Fibroblast of villous mesenchyme (primary cell): ENCODE measurements around the gene BEND7. TPM values are rescaled to one million over a fixed set of nuclear protein-coding genes. Genes with fewer than 3 reads are reported as not detected.
A peak's percentile ranks its signal among the peaks of the same experiment; 100 is the strongest.
"Not testable (repeated sequence)": the region's sequence is repeated elsewhere in the genome, so short reads cannot be mapped to it uniquely, and the experiment has no call there.

Experiments
- DNase-seq: peaks from one replicate; pipeline ENCODE4 v3.0.0-alpha.2; 2010; ENCODE audit warnings: low read depth
- H3K4me3 ChIP-seq: 2 replicates; pipeline ENCODE4 v1.5.1; 2011; ENCODE audit warnings: low read depth, mild to moderate bottlenecking, low read length
- total RNA-seq: library from RNA; depleted of rRNA; stranded (reverse); fragments of >200 nt; gene quantifications from 2 replicates; pipeline ENCODE4 v1.2.3, GENCODE V29; 2012
- TF ChIP-seq, protein P1 (sequence below): IDR thresholded peaks from 2 replicates; pipeline ENCODE4 v1.5.1; 2012; ENCODE audit warnings: low read depth, mild to moderate bottlenecking, low read length; ENCODE audit not compliant: insufficient read depth

The BEND7 gene
- total RNA-seq, 1 donor, result under 0.01 TPM

DNA sequence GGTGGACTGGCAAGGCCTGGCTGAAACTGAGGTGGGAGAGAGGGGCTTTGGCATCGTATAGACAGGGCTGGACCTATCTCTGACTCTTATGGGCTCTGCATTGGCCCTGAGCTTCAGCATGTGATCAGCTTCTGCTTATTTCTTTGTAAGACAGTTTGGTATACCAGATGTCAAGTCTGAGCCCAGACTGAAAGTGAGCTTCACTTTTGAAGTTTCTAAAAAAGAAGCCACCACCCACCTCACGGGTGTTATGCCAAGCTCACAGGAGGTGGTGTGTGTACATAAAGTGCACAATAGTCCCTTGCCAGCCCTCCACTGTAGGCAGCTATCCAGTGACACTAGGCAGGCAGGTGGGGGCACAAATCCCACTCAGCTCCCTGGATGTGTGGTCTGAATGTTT, 112.1 kb downstream of the BEND7 start:
- no peak overlapping the region for H3K4me3 ChIP-seq
- TF ChIP-seq, protein P1, sequence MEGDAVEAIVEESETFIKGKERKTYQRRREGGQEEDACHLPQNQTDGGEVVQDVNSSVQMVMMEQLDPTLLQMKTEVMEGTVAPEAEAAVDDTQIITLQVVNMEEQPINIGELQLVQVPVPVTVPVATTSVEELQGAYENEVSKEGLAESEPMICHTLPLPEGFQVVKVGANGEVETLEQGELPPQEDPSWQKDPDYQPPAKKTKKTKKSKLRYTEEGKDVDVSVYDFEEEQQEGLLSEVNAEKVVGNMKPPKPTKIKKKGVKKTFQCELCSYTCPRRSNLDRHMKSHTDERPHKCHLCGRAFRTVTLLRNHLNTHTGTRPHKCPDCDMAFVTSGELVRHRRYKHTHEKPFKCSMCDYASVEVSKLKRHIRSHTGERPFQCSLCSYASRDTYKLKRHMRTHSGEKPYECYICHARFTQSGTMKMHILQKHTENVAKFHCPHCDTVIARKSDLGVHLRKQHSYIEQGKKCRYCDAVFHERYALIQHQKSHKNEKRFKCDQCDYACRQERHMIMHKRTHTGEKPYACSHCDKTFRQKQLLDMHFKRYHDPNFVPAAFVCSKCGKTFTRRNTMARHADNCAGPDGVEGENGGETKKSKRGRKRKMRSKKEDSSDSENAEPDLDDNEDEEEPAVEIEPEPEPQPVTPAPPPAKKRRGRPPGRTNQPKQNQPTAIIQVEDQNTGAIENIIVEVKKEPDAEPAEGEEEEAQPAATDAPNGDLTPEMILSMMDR, result no peak

GRCh38 chr10:13414855-13415254, 114.0 kb downstream of the BEND7 start:
- TF ChIP-seq, protein P1, result peak; percentile 48
- H3K4me3 ChIP-seq, result no peak overlapping the region
- DNase-seq, result peak; percentile 27

More for the DNA sequence above, 112.1 kb downstream of the BEND7 start:
- DNase-seq, result no peak

DNA sequence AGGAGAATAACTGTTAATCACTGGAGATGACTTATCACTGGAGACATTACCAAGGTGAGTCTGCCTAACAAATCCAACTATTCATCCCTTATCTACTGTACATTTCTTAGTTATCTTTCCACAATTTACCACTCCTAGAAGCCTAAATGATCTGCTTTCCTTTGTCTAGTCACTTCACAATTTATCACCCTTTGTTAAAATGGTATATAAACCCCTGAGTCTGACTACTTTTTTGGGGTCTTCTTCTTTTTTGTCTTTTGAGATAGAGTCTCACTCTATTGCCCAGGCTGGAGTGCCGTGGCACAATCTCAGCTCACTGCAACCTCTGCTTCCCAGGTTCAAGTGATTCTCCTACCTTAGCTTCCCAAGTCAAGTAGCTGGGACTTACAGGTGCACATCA, 114.7 kb downstream of the BEND7 start:
- TF ChIP-seq, protein P1, result no peak
- DNase-seq, result no peak
- no peak overlapping the region for H3K4me3 ChIP-seq

DNA sequence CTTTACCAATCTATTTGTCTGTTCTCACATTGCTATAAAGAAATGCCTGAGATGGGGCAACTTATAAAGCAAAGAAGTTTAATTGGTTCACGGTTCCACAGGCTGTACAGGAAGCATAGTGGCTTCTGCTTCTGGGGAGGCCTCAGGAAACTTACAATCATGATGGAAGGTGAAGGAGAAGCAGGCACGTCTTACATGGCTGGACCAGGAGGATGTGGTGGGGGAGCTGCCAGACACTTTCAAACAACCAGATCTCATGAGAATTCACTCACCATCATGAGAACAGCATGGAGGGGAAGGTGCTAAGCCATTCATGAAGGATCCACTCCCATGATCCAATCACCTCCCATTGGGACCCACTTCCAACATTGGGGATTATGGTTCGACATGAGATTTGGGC, 115.9 kb downstream of the BEND7 start:
- DNase-seq, result no peak
- TF ChIP-seq, protein P1, result no peak
- no peak overlapping the region for H3K4me3 ChIP-seq

- TF ChIP-seq, protein P1, result no peak
- DNase-seq, result no peak
- H3K4me3 ChIP-seq, result no peak overlapping the region
Observed at GRCh38 chr10:13404791-13405190, 124.0 kb downstream of the BEND7 start.

- TF ChIP-seq, protein P1, result no peak
- H3K4me3 ChIP-seq, result no peak overlapping the region
- peak; percentile 88 for DNase-seq
Observed at GRCh38 chr10:13404305-13404759, 124.5 kb downstream of the BEND7 start.

DNA sequence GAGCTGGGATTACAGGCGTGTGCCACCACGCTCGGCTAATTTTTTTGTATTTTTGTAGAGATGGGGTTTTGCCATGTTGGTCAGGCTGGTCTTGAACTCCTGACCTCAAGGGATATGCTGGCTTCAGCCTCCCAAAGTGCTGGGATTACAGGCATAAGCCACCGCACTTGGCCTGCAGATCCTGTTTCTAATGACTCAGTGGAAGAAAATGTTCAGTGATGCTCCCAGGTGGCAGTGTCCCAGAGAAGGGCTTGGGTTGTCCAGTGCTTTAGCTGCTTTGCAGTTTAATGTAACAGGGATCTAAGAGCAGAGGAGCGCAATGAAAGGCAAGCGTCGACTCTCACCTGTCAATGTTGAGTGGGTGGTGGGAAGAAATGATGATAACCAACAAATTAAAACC, 125.4 kb downstream of the BEND7 start:
- H3K4me3 ChIP-seq, result not testable (repeated sequence)
- DNase-seq, result peak; percentile 28

GRCh38 chr10:13402021-13402420, 126.8 kb downstream of the BEND7 start:
- TF ChIP-seq, protein P1, result no peak
- no peak for DNase-seq
- no peak overlapping the region for H3K4me3 ChIP-seq
